Glutamatergic neuron (in vitro differentiated cells): Measurements from ENCODE around the gene INTS12. TPM values are rescaled to one million over a fixed set of nuclear protein-coding genes. Genes with fewer than 3 reads are reported as not detected.
"Not testable (repeated sequence)": the region's sequence is repeated elsewhere in the genome, so short reads cannot be mapped to it uniquely, and the experiment has no call there.

ENCODE experiments used
- DNase-seq: peaks from one replicate; pipeline ENCODE4 v3.0.0; 2022
- H3K27ac Mint-ChIP-seq: one replicate; pipeline ENCODE4 v1.8.0; 2020; ENCODE audit warnings: mild to moderate bottlenecking, mixed read lengths, inconsistent platforms; ENCODE audit not compliant: unreplicated experiment
- H3K27me3 Mint-ChIP-seq: one replicate; pipeline ENCODE4 v1.8.0; 2020; ENCODE audit warnings: mild to moderate bottlenecking, moderate library complexity, mixed read lengths, inconsistent platforms; ENCODE audit not compliant: unreplicated experiment
- H3K36me3 Mint-ChIP-seq: one replicate; pipeline ENCODE4 v1.8.0; 2020; ENCODE audit warnings: mild to moderate bottlenecking, mixed read lengths, inconsistent platforms; ENCODE audit not compliant: unreplicated experiment
- H3K4me1 Mint-ChIP-seq: one replicate; pipeline ENCODE4 v1.8.0; 2020; ENCODE audit warnings: mild to moderate bottlenecking, low read depth, mixed read lengths, inconsistent platforms; ENCODE audit not compliant: unreplicated experiment
- H3K4me3 Mint-ChIP-seq: one replicate; pipeline ENCODE4 v1.8.0; 2020; ENCODE audit warnings: mild to moderate bottlenecking, mixed read lengths, inconsistent platforms; ENCODE audit not compliant: unreplicated experiment
- H3K9me3 Mint-ChIP-seq: one replicate; pipeline ENCODE4 v1.8.0; 2020; ENCODE audit warnings: mild to moderate bottlenecking, moderate library complexity, mixed read lengths, inconsistent platforms; ENCODE audit not compliant: unreplicated experiment
- CTCF ChIP-seq: fragments of 200-600 bp; sonication (generic); IDR thresholded peaks from one replicate; pipeline ENCODE4 v1.5.0; 2021; ENCODE audit not compliant: partially characterized antibody, unreplicated experiment
- total RNA-seq: library from RNA; stranded (reverse); fragmentation: NEBNext Ultra II Directional; extraction: Animal tissue kit (Norgen Biotek cat#: 25700); gene quantifications from one replicate; pipeline ENCODE4 v1.2.1, GENCODE V29; 2021; ENCODE audit not compliant: unreplicated experiment

The INTS12 gene
- total RNA-seq, 1 donor from 2014 or later: 23.5 TPM

GRCh38 chr4:105710012-105710600 lies 1.6 kb upstream of the INTS12 start:
- Mint-ChIP-seq H3K27ac (no peak overlapping the region), H3K27me3 (no peaks in the 10 kb centered on the region), H3K4me1 (peaks cover 17% of the 10 kb centered on the region), H3K9me3 (peaks cover 2% of the 10 kb centered on the region), H3K36me3 (no peaks in the 10 kb centered on the region), H3K4me3 (peak overlapping the region; percentile 90)
- no peak for TF ChIP-seq CTCF
- DNase-seq: no peak

DNA sequence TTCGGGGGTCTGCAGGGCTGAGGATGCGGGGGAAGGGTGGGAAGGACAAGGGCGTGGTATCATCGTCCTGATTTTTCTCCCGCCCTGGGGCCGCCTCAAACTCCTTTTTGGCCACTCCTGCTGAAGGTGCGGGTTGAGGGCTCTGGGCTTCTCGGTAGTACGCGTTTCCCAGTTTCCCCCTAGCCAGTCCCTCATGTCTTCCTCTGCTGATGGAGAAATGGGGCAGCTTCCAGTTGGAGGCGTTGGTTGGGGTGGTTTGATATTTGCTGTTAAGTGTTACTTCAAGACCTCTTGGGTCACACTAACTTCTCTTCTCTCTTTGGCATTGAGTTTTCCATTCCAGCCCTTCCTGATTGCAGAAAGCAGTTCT lies 577 bp upstream of the INTS12 start:
- H3K27me3 Mint-ChIP-seq: no peaks in the 10 kb centered on the region
- peak overlapping the region; percentile 90 for H3K4me3 Mint-ChIP-seq
- peaks cover 2% of the 10 kb centered on the region for H3K9me3 Mint-ChIP-seq
- no peaks in the 10 kb centered on the region for H3K36me3 Mint-ChIP-seq
- H3K4me1 Mint-ChIP-seq: peaks cover 17% of the 10 kb centered on the region
- peak overlapping the region; percentile 53 for H3K27ac Mint-ChIP-seq
- DNase-seq: no peak
- no peak for TF ChIP-seq CTCF

DNA sequence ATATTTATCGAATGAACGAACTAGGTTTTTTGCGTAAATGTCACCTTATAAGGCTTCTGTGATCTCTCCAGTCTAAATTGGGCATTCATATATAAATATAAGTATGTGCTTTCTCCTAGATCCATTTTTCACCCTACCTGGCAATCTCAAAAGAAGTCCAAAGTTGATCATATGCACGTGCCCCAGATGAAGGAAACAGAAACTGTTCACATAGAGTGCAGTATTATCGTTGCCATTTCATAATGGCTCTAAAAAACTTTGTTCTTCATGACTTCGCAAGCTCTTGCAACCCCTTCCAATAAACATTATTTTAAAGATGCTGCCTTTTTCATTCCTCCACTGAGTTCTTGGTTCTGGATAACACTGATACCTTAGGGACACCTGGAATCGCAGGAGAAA lies 708 bp downstream of the INTS12 start:
- TF ChIP-seq CTCF: no peak
- peak overlapping the region; percentile 90 for H3K4me3 Mint-ChIP-seq
- peak overlapping the region; percentile 95 for H3K27ac Mint-ChIP-seq
- peaks cover 17% of the 10 kb centered on the region for H3K4me1 Mint-ChIP-seq
- peaks cover 2% of the 10 kb centered on the region for H3K9me3 Mint-ChIP-seq
- H3K36me3 Mint-ChIP-seq: no peaks in the 10 kb centered on the region
- DNase-seq: no peak
- H3K27me3 Mint-ChIP-seq: no peaks in the 10 kb centered on the region

- Mint-ChIP-seq H3K27ac (no peak overlapping the region), H3K36me3 (no peaks in the 10 kb centered on the region), H3K27me3 (no peaks in the 10 kb centered on the region), H3K9me3 (no peaks in the 10 kb centered on the region), H3K4me1 (no peaks in the 10 kb centered on the region), H3K4me3 (no peak overlapping the region)
- no peak for TF ChIP-seq CTCF
- DNase-seq: no peak
Measured at GRCh38 chr4:105698607-105699006, 9.9 kb downstream of the INTS12 start.

GRCh38 chr4:105695832-105696231 lies 12.7 kb downstream of the INTS12 start:
- not testable (repeated sequence) for H3K9me3 Mint-ChIP-seq, DNase-seq, H3K27ac Mint-ChIP-seq, H3K27me3 Mint-ChIP-seq, H3K36me3 Mint-ChIP-seq, H3K4me3 Mint-ChIP-seq, H3K4me1 Mint-ChIP-seq

DNA sequence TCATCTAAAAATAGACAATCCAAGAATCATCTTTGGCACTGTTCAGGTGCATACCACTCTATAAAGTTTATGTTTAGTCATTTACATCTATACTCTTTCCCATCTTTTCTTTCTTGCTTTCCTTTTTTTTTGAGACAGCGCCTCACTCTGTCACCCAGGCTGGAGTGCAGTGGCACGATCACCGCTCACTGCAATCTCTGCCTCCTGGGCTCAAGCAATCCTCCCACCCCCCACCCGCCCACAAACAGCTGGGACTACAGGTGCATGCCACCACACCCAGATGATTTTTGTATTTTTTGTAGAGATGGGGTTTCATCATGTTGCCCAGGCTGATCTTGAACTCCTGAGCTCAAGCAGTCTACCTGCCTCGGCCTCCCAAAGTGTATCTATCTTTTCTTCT lies 13.7 kb downstream of the INTS12 start:
- H3K9me3 Mint-ChIP-seq, H3K4me3 Mint-ChIP-seq, H3K4me1 Mint-ChIP-seq, H3K27ac Mint-ChIP-seq, H3K36me3 Mint-ChIP-seq, DNase-seq, H3K27me3 Mint-ChIP-seq: not testable (repeated sequence)
